GM19238 (cell line): ENCODE measurements around the gene PPCDC.

ENCODE experiments used
- DNase-seq: peaks from one replicate; pipeline ENCODE4 v3.0.0; 2011; ENCODE audit warnings: low spot score; ENCODE audit not compliant: insufficient read length

The PPCDC gene

DNA sequence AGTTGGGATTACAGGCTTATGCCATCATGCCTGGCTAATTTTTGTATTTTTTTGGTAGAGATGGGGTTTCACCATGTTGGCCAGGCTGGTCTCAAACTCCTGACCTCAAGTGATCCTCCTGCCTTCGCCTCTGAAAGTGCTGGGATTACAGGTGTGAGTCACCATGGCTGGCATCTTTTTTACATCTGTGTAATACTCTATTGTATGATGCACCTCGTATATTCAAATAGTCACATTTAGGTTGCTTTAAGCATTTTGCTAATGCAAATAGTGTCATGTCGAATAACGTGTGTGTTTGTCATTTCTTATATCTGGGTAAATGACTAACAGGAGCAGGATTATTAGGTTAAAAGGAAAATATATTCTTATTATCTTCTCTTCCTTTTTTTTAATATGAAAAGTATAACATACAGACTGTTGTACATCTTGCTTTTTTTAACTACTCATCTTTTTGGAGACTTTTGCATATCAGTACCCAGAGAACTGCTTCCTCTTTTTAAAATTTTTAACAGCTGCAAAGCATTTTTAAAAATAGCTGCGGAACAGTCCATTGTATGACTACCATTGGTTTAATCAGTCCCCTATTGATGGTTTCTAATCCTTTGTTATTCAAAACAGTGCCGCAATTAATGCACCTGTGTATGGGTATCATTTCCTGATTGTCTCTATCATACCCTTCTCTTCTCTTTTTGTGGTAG is 14.6 kb upstream of the PPCDC start:
- peak; percentile 44 for DNase-seq

DNA sequence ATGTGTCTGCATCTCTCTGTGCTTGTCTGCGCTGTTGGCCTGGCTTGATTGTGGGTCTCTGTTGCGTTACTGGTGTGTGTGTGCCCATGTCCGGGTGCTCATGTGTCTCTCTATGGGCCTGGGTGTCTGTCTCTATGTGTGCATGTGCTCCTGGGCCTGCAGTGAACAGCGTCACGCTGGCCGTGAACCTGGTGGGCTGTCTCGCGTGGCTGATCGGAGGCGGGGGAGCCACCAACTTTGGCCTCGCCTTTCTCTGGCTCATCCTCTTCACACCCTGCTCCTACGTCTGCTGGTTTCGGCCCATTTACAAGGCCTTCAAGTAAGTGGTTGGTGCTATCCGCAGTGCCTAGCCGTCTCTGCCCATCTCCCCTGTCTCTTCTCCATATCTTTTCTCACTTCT is 7.0 kb upstream of the PPCDC start:
- DNase-seq = no peak

DNA sequence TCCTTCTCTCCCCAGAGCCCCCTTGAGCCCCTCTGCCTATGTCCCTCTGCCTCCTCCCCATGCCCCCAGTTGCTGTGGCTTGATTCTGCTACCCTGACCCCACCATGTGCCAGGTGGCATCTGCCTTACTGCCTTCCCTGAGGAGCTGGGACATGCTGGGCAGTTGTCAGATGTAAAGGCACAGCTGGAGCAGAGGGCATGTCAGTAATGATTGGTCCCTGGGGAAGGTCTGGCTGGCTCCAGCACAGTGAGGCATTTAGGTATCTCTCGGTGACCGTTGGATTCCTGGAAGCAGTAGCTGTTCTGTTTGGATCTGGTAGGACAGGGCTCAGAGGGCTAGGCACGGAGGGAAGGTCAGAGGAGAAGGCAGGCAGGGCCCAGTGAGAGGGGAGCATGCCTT is 3.5 kb upstream of the PPCDC start:
- DNase-seq = no peak

DNA sequence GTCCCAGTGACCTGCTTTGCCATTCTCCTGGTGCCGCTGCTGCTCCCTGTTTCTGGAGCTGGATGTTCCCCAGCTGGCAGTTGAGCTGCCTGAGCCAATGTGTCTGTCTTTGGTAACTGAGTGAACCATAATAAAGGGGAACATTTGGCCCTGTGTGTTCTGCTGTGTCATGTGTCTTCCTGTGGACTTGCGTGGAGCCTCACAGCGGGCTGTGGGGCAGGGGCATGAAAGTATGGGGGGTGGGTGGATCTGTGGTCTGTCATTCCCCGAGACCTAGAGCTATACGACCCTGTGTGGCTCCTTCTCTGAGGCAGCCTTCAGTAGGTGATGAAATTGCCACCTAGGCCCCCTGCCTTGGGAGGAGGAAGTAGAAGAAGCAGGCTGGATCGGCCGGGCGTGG is 2.0 kb upstream of the PPCDC start:
- no peak for DNase-seq

DNA sequence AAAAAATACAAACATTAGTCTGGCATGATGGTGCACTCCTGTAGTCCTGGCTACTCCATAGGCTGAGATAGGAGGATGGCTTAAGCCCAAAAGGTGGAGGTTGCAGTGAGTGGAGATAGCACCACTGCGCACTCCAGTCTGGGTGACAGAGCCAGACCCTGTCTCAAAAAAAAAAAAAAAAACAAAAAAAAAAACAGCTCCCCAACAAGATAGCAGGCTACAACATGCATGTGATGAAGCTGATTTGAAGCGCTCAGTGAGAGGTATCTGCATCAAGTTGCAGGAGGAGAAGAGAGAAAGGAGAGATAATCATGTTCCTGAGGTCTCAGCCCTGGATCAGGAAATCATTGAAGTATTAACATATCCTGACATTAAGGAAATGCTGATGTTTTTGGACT is 608 bp upstream of the PPCDC start:
- no peak for DNase-seq

DNA sequence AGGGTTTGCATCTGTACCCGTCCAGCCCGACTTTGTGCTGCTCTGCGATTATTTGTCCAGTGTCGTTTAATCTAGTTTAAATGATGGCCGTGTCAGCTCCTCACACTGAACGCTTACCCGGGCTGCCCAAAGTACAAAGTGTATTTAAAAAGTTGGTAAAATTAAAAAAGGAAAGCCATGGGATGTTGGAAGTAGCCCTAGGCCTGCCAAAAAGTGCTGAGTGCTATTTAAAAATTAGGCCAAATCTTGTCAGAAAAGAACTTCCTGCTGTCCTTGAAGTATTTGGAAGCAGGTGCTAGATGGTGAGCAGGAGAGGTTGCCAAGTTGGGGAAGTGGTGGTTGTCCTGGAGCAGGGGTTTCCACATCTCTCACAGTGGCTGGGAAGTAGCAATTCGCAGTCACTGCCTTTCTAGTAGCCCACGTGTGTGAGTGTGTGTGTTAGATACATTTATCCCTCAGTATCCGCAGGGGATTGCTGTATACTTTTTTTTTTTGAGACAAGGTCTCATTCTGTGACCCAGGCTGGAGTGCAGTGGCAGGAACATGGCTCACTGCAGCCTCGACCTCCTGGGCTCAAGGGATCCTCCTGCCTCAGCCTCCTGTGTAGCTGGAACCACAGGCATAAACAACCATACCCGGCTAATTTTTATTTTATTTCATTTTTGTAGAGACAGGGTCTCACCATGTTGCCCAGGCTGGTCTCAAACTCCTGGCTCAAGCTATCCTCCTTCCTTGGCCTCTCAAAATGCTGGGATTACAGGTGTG is 664 bp downstream of the PPCDC start:
- peak; percentile 43 for DNase-seq

DNA sequence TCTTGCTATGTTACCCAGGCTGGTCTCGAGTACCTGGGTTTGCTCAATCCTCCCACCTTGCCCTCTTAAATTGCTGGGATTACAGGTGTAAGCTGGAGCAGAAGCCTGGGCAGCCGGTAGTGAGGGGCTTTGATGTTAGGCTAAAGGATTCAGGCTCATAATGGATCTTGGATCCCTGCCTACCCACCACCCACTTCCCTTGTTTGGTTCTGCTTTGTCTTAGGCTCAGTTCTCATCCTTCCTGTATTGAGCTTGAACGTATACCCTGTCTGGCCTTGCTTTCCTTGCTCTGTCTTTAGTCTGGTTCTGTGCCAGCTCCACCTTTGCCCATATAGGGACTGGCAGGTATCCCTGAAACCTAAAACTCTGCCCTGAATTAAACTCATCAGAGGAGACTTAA is 1.7 kb downstream of the PPCDC start:
- DNase-seq = no peak

DNA sequence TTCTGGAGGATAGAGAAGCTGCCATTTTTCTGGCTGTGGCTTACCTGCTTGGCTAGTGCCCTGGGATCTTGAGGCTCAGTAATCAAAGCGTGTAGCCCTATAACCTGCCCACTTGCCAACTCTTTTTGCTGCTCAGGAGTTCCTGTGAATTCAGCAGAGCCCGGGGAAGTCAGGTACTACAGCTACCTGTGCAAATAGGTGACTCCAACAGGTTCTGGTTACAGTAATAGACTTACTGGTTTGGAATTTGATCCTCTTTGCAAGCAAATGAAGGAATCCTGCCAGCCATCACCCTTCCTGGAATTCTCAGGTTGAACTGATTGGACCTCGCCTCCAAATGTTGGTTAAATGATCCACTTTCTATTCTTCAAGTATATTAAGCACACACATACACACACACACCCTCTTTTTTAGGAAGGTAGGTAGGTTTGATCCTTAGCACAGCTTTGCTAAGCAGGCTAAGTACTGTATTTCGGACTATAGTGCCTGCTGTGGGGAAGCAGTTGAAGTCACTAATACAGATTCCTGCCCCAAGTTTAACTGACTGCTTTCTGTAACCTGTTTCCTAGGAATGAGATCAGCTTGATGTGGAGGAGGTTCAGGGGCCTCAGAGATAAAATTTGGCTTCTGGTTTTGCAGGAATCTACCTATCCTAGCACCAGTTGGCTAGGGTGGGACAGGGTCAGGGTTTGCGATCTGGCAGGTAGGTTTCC is 2.3 kb downstream of the PPCDC start:
- no peak for DNase-seq

DNA sequence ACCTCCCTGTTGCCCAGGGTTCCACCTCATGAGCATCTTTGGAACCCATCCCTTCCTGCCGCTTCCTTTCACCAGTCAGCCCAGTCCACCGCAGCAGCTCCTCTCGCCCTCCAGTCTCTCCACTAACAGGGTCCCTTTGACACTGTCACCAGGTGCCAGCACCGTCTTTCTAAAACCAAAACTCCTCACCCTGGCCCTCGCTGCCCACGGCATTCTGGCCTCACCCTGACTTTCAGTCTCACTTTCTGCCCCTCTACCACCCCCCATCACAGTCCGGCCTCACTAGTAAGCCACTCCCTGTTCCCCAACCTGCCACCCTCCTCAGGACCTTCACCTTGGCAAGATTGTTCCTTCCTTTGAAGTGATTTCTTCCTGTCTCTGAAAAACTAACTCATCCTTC is 4.2 kb downstream of the PPCDC start:
- no peak for DNase-seq

DNA sequence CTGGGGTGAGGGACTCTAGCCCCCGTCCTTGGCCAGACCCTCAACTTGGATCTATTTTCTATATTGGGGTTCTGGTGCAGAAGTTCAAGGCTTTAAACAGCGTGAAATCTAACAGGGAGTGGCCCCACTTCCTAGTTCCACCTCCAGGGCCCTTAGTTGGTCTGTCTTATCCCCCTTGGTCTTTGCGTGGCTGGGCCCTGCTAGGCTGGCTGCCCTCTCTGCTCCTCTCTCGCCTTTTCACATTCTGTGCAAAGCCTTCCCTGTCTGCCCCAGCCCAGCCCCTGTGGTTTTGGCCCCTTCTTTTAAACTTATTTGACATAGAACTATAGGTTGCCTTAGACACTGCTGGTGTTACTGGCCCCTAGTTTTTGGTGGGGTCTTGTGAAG is 5.6 kb downstream of the PPCDC start:
- DNase-seq = no peak

DNA sequence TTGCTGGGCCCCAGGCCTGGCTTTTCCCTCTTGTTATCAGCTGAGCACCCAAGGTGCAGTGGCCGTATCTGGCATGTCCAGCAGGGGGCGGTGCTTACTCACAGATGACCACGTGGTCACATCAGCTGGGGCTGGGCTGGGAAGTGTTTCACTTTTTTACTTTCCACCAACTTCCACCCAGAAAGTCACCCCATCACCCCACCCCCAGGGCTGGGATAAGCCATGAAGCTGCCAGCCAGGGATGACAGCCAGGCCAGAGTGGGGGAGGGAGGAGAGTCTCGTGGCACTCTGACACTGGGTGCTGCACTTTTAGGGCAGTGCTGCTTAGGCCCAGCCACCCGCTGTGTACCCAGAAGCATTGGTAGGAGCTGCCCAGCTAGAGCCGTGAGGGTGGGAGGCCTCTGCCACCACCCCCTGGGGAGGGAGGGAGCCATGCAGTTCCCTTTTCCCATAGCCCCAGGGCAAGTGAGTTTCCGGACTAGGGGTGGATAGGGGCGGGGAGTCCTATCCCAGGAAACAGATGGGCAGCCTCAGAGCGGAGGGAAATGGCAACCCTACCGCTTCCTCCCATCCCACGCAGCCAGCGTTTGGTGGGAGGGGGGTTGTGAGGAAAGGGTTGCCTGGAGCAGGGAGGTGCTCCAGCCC is 6.1 kb downstream of the PPCDC start:
- DNase-seq = peak; percentile 48

DNA sequence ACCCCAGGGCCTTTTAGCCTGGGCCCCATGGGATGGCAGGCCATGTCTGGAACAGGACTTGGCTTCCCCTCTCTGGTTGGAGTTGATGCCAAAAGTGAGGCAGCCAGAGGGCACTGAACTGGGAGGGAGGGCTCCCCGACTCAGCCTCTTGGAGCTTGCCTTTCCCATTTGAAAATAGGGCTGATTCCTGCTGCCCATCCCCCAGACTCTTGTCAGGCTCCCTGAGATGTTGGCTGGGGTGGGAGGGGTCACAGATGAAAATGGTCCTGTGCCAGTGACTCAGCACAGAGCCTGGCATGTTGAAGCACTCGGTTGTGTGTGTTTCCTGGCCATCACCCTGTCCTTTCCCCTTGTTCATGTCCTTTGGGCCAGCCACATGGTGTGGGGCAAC is 6.6 kb downstream of the PPCDC start:
- no peak for DNase-seq

DNA sequence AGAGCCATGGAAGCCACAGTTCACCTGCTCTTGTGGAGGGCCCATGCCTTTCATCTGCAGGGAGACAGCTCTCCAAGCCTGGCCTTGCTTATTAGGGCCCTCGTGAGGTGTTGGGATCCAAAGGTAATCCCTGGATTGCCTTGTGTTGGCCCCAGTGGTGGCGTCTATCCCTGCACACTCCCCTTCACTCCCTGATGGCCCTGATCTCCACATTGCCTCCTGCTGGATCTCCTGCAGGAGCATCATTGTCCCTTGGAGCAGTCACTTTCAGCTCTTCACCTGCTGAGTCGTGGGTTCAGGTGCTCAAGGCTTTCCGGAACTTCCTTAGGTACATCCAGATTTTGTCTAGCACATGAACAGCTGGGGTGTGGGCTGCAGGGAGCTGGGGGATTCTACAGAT is 7.0 kb downstream of the PPCDC start:
- no peak for DNase-seq

DNA sequence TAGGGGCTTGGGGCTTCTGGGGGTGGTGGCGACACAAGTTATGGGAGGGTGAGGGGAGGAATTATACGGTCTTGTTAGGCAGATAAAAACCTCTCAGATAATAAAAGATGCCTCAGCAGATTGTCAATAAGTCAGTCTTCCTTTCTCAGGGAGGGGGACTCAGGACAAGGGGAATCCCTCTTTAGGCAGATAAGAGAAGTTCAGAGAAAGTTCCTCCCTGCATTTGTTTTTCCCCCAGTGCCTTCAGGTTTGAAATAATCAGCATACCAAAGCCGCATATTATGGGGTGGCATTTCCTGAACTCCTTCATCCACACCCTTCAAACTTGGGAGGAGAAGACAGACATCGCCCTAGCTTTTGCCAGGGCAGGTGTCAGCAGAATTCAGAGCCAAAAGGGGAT is 8.5 kb downstream of the PPCDC start:
- no peak for DNase-seq

DNA sequence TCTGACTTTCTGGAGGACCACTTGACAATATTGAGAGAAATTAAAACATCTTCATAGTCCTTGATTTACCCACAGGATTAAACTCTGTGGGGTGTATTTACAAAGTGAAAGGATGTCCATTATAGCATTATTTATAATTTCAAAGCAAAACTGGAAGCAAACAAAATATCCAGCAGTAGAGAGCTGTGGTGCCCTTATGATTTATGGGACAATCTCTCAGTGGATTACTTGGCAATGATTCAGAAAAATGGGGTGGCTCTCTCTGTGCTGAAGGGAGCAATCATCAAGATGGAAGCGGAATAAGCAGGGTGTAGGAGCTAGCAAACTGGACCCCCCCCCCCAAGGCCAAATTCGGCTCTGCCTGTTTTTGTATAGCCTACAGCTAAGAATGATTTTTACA is 9.0 kb downstream of the PPCDC start:
- no peak for DNase-seq

DNA sequence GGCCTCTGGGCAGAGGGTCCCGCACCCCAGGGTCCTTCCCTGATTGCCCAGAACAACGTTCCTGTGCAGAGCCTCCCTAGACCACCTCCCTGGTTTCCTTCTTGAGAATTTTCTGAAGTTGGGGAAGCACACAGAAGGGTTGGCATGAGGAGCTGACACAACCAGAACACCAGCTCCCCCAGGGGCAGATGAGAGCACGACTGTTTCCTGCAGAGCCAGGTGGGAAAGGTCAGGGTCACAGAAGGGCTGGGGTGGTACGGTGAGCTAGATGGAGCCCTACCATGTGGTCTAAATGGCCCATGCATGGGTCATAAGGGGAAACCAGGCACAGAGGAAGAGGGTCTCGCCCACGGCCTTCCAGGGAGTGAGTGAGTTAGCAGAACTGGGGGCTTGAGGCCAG is 10.4 kb downstream of the PPCDC start:
- no peak for DNase-seq

DNA sequence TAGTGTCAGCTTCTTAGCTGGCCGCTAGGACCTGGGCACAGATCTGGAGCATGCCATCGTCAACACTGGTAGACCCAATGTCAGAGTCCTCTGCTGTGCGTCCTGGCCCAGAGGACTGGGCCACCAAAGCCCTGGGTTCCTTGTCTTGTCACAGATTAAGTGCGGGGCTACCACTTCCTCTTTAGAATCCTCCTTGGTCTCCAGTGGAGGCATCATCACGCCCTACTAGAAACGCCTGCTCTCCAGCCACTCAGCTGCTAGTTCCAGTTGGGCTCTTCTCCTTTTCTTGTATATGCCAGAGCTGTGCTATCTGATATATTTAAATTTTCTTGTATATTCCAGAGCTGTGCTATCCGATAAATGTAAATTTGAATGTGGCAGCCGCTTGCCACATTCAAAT is 11.2 kb downstream of the PPCDC start:
- no peak for DNase-seq

DNA sequence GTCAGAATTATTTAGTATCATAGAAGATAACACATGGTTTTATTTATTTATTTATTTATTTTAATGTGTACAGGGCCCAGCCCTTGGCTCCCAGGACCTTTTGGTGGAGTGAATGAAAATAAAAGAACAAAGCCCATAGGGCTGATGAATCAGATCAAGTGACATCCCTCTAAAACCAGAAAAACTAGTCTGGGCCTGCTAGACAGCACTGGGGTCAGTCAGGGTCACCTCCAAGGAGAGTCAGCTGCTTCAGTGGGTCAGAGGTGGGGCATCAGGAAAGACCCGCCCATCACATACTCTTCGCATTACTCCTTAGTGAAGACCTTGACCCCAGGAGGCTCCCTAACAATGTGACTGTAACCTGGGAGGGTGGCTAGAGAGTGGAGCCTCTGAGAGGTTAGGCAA is 12.8 kb downstream of the PPCDC start:
- no peak for DNase-seq

DNA sequence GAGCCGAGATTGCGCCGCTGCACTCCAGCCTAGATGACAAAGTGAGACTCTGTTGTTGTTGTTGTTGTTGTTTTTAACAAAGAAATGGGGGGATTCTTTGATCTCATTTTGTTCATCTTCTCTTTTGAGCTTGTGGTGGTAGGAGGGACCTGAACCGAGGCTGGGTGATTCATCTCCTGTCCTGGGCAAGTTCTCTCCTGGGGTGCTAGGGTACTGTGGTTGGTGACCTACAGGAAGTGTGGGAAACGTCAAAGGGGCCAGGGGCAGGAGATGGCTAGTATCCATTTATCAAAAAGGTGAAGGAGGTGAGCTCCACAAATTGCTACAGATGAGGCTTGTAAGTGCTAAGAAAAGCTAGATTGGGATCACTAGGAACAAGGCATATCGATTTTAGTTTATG is 14.3 kb downstream of the PPCDC start:
- DNase-seq = no peak

DNA sequence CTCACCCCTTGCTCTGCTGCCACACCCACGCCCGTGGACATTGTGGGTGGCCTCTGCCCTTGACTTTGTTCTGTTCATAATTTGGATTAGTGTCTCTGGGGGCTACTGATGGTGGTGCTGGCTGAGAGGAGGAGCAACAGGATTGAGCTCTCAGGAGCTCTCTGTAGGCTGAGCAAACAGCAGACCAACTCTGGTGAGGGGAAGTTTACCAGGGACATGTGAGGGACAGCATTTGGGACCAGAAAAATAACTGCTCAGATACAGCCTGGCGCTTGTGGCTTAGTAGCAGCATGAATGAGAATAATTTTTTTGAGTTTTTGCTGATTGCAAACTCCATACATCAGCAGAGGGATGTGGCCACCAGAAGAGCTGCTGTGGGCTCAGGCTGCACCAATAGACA is 14.8 kb downstream of the PPCDC start:
- no peak for DNase-seq

DNA sequence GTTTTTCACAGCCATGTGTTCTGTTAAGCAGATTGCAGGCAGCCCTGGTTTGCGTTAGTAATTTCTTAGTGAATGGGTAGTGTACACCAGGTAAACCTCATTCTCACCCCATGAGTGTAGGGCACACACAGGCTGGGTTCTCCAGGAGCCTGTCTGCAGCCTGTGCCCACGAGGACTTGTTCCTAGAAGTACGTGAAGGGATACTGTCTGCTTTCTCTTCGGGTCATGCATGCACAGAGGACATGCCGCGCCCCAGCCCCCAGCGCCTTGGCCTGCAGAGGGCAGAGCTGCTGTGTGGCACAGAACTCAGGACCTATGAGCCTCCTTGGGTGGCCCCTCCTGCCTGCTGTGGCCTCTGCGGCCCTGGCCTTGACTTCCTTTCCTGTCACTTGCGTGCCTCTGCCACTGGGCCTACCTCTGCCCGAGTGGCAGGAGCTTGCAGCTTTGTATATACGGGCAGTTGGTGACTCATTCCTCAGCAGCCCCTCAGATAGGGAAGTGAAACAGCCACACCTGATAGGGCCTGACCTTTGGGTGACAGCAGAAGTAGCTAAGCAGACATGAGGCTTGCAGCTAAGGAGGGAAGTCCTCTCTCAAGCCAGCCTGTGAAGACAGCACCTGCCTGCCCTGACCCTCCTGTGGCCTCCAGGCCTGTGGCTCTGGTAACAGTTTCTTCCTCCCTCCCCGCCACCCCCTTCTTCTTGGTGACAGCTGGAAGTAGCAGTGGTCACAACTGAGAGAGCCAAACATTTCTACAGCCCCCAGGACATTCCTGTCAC is 19.5 kb downstream of the PPCDC start:
- DNase-seq = peak; percentile 80
